ENCODE results near the gene PTPRK. TPM values are rescaled to one million over a fixed set of nuclear protein-coding genes. Genes with fewer than 3 reads are reported as not detected.

Gene PTPRK
- 18.6 and 19.3 TPM in 2 replicates for total RNA-seq (2014; rRNA removed; shearing (Covaris generic))

DNA sequence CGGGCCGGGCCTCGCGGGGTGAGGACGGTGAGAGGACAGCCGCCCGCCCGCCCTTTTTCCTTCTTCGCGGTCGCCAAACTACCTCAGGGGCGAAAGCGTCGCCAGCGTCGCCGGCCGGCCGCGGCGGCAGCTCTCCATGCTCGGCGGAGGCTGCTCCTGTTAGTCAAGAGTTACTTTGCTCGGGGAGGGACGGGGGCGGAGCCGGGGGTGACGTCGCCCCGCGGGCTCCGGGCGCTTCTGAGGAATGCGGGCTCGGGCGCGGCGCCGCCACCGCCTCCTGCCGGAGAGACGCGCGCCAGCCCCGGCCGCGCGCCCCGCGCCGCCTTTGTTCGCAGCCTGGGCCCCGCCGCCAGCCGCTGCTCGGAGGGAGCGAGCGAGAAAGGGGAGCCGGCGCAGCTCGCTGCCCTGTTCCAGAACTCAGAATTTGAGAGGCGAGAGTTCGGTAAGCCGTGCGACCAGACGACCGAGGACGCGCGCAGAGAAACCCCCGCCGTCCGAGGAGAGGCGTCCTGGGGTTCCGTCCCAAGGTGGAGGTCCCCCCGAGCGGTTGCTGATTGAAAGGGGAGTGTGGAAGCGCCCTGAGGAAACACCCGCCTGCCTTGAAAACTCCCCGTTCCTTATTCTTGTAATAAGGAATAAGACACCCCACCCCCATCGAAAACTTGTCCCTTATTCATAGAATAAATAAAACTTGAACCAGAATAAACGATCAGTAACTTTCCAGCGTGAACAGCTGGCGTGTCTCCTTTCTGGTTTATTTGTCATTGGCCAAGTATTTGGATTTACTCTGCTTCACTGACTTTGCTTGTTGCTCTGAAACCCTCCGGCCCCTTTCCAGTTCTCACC is at the start of gene PTPRK:
PTPRK (minus strand) TSS at position 164 of the 846 bp plus-strand sequence. CDS start 241 bp downstream, outside the sequence.

